ENCODE data around the gene MGAT4A.

The MGAT4A gene

DNA sequence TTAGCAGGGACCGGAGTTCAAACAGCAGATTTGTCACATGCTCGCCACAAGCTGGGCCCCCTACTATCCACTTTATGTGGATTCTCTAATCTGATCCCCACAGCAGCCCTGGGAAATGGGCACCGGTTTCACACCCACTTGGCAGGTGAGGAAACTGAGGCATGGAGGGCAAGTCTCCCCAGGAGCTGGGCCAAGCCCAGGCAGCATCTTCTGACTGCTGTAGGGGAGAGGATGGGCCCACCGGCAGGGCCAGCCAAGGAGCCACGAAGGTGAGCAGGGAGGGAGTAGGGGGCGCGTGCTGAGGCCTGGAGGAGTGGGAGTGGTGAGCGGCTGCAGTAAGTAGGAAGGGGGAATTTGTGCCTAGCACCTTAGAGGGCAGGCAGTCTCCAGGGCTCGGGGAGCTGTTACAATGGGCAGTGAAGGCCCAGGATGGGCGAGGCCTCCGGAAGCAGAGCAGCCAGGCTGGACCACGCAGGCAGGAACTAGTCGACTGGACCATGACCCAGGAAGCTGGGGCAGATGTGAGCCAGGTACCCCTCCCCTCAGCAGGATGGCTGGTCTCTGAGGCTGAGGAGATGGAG is 159.7 kb downstream of the MGAT4A start:
- no peaks in the 10 kb centered on the region for H3K27me3 ChIP-seq (ENCODE audit: insufficient read depth, low read length, poor library complexity, severe bottlenecking)
- H3K4me3 ChIP-seq (ENCODE audit: low read length, poor library complexity, severe bottlenecking): no peak overlapping the region
- H2AFZ ChIP-seq (ENCODE audit: low read length): no peak overlapping the region
- H3K4me2 ChIP-seq (ENCODE audit: low read depth, low read length, poor library complexity, severe bottlenecking): no peak overlapping the region
- TF ChIP-seq EZH2phosphoT487 (IDR thresholded peaks at IDR 0.05; ENCODE audit: borderline replicate concordance): no peak
- TF ChIP-seq, protein P1, sequence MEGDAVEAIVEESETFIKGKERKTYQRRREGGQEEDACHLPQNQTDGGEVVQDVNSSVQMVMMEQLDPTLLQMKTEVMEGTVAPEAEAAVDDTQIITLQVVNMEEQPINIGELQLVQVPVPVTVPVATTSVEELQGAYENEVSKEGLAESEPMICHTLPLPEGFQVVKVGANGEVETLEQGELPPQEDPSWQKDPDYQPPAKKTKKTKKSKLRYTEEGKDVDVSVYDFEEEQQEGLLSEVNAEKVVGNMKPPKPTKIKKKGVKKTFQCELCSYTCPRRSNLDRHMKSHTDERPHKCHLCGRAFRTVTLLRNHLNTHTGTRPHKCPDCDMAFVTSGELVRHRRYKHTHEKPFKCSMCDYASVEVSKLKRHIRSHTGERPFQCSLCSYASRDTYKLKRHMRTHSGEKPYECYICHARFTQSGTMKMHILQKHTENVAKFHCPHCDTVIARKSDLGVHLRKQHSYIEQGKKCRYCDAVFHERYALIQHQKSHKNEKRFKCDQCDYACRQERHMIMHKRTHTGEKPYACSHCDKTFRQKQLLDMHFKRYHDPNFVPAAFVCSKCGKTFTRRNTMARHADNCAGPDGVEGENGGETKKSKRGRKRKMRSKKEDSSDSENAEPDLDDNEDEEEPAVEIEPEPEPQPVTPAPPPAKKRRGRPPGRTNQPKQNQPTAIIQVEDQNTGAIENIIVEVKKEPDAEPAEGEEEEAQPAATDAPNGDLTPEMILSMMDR (conservative IDR thresholded peaks at IDR 0.05; ENCODE audit: low read length): no peak
- H3K9ac ChIP-seq (ENCODE audit: low read depth, low read length, poor library complexity, severe bottlenecking): no peak overlapping the region
- no peaks in the 10 kb centered on the region for H3K9me2 ChIP-seq (replicated peaks; ENCODE audit: low read depth, low read length)
- no peaks in the 10 kb centered on the region for H3K4me1 ChIP-seq (ENCODE audit: insufficient read depth, low read length, poor library complexity, severe bottlenecking)
- H3K79me2 ChIP-seq (ENCODE audit: insufficient read depth, low read length): no peaks in the 10 kb centered on the region
- H3K36me3 ChIP-seq (ENCODE audit: insufficient read depth, low read length): peaks cover 37% of the 10 kb centered on the region; the same call in 1 of the 2 replicates
- no peaks in the 10 kb centered on the region for H4K20me1 ChIP-seq (ENCODE audit: insufficient read depth, low read length, poor library complexity, severe bottlenecking)
- no peaks in the 10 kb centered on the region for H3F3A ChIP-seq (ENCODE audit: low read depth)
- no peaks in the 10 kb centered on the region for H3K9me3 ChIP-seq (ENCODE audit: insufficient read depth, low read depth, low read length)

DNA sequence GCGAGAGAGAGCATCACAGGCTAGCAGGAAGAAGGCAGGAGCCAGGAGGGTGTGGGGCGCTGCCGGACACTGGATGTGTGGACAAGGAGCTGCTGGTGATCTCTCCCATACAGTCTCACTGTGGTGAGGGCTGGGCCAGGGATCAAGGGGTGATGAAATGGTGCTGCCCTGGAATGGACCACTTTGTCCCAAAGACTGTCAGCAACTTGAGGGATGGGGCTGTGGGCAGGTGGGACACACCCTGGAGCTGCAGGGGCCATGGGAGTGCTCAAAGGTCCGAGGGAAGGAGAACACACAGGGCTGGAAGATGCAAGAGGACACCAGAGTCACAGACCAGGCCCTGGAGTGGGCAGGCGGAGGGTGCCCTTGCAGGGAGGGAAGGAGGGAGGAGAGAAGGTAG is 160.6 kb downstream of the MGAT4A start:
- TF ChIP-seq, protein P1 (conservative IDR thresholded peaks at IDR 0.05; ENCODE audit: low read length): no peak
- no peak for TF ChIP-seq EZH2phosphoT487 (IDR thresholded peaks at IDR 0.05; ENCODE audit: borderline replicate concordance)
- Histone ChIP-seq H4K20me1 (ENCODE audit: insufficient read depth, low read length, poor library complexity, severe bottlenecking) (no peaks in the 10 kb centered on the region), H3K9ac (ENCODE audit: low read depth, low read length, poor library complexity, severe bottlenecking) (no peak overlapping the region), H3K4me2 (ENCODE audit: low read depth, low read length, poor library complexity, severe bottlenecking) (no peak overlapping the region), H3K4me1 (ENCODE audit: insufficient read depth, low read length, poor library complexity, severe bottlenecking) (no peaks in the 10 kb centered on the region), H3K9me2 (replicated peaks; ENCODE audit: low read depth, low read length) (no peaks in the 10 kb centered on the region), H3K79me2 (ENCODE audit: insufficient read depth, low read length) (no peaks in the 10 kb centered on the region), H3K4me3 (ENCODE audit: low read length, poor library complexity, severe bottlenecking) (no peak overlapping the region), H3K36me3 (ENCODE audit: insufficient read depth, low read length) (peaks cover 45% of the 10 kb centered on the region; the same call in 1 of the 2 replicates), H2AFZ (ENCODE audit: low read length) (no peak overlapping the region), H3K9me3 (ENCODE audit: insufficient read depth, low read depth, low read length) (no peaks in the 10 kb centered on the region), H3K27me3 (ENCODE audit: insufficient read depth, low read length, poor library complexity, severe bottlenecking) (no peaks in the 10 kb centered on the region), H3F3A (ENCODE audit: low read depth) (no peaks in the 10 kb centered on the region)

DNA sequence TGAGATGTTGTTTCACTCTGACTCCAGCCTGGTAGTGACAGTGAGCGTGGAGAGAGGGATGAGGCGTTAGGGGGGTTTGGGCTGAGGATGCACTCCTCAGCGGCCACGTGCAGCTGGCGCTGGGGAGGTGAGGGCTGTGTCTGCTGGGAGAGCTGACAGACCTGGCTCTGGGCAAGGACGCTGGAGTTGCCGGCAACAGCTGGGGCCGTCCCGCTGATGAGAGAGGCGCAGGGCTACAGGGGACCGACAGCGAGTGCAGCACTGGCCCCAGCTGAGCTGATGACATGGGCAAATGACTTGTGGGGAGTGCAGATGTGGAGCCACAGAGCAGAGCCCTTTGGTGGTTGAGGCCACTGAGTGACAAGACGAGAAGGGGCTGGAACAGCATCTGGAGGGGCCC is 161.0 kb downstream of the MGAT4A start:
- TF ChIP-seq EZH2phosphoT487 (IDR thresholded peaks at IDR 0.05; ENCODE audit: borderline replicate concordance): no peak
- Histone ChIP-seq H3K4me3 (ENCODE audit: low read length, poor library complexity, severe bottlenecking) (no peak overlapping the region), H3F3A (ENCODE audit: low read depth) (no peaks in the 10 kb centered on the region), H2AFZ (ENCODE audit: low read length) (no peak overlapping the region), H3K9me3 (ENCODE audit: insufficient read depth, low read depth, low read length) (no peaks in the 10 kb centered on the region), H3K36me3 (ENCODE audit: insufficient read depth, low read length) (peaks cover 48% of the 10 kb centered on the region; the same call in 1 of the 2 replicates), H3K4me2 (ENCODE audit: low read depth, low read length, poor library complexity, severe bottlenecking) (no peak overlapping the region), H3K9me2 (replicated peaks; ENCODE audit: low read depth, low read length) (no peaks in the 10 kb centered on the region), H3K27me3 (ENCODE audit: insufficient read depth, low read length, poor library complexity, severe bottlenecking) (no peaks in the 10 kb centered on the region), H4K20me1 (ENCODE audit: insufficient read depth, low read length, poor library complexity, severe bottlenecking) (no peaks in the 10 kb centered on the region), H3K4me1 (ENCODE audit: insufficient read depth, low read length, poor library complexity, severe bottlenecking) (no peaks in the 10 kb centered on the region), H3K79me2 (ENCODE audit: insufficient read depth, low read length) (no peaks in the 10 kb centered on the region), H3K9ac (ENCODE audit: low read depth, low read length, poor library complexity, severe bottlenecking) (no peak overlapping the region)

Measured in Loucy (cell line).